HG02970 (cell line): ENCODE data around the gene FAM217A.
"Not testable (repeated sequence)": the region's sequence is repeated elsewhere in the genome, so short reads cannot be mapped to it uniquely, and the experiment has no call there.

Source experiments
- ATAC-seq: cut with Tn5 transposase; IDR thresholded peaks from one replicate; pipeline ENCODE4 v1.9.1; 2021; ENCODE audit warnings: mild to moderate bottlenecking, moderate library complexity, moderate number of reproducible peaks; ENCODE audit not compliant: unreplicated experiment, low FRiP score

Gene FAM217A, protein sequence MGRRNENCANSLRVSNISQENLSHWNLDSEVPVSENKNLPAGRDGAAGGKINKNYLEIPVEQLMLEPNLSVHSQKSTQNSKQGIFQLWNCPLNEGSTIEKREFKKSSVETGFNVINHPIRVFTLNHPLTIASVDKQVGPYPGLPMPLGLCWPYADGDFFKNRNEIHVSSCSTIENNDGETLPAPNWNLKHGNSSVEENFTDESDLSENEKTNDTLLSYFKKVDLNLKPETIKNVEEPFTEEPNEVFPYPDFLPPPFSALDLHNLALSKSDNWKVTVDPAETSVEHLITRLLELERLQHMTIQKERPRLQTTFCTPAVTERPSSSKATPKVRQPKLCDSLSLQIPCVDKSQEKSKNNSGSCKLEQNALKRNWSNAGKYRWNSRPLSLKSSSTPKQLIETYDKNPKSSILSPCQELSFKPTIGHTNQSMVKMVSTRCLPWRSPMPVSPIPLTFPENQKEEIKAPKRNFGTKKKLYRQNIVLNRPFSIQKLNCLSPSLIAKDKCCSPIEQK

DNA sequence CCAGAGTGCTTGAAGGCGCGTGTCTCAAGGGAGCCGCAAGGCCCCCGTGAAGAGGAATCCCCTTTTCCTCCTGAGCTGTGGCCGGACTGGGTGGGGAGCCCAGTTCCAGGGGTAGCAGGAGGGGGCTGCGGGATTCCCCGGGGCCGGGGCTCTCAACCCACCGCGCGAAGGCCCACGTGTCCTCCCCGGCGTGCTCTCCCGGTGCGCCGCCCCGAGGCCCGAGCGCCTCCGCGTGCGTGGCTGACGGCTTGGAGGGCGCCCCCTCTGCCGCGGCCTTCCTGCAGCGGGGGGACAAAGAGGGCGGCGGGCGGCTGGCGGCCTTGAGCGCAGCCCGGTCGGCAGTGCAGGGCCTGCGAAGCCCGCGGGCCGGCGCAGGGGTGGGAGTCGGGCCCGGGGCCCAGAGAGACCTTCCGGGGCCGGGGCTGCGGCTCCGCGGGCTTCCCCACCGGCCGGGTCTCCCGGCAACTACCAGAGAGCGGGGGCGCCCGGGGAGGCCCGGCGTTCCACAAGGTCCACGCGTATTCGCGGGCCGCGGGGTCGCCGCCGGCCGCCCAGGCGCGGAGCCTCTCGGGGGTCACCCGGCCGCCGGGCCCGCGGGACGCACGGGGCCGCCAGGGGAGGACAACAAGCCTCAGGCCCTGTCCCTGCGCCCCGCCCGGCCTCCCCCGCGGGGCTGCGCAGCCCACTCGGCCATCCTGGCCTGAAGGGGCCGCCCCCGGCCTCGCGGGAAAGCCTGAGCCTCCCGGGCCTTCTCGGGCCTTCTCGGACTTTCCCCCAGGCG, at the start of gene FAM217A:
FAM217A (minus strand) TSS at position 447 of the 781 bp plus-strand sequence. CDS start 1,723 bp downstream, outside the sequence.
- ATAC-seq, result no peak

DNA sequence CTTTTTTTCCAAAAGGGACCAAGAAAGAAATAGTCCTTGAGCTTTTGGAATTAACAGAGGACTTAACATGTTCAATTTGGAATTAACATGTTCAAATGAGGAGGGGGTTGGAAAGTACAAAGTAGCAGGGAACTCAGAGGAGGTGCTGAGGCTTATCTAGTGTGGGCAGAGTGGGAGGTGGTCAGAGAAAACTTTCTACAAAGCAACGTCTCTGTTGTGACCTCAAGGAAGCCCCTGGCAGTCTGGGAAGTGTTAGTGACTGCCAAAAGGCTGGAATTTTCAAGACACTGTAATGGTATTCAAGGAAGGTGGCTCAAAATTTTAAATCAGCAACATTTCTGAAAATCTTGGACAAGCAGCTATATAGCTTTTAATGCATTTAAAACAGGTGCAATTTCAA, 49.1 kb upstream of the FAM217A start:
- ATAC-seq, result no peak

DNA sequence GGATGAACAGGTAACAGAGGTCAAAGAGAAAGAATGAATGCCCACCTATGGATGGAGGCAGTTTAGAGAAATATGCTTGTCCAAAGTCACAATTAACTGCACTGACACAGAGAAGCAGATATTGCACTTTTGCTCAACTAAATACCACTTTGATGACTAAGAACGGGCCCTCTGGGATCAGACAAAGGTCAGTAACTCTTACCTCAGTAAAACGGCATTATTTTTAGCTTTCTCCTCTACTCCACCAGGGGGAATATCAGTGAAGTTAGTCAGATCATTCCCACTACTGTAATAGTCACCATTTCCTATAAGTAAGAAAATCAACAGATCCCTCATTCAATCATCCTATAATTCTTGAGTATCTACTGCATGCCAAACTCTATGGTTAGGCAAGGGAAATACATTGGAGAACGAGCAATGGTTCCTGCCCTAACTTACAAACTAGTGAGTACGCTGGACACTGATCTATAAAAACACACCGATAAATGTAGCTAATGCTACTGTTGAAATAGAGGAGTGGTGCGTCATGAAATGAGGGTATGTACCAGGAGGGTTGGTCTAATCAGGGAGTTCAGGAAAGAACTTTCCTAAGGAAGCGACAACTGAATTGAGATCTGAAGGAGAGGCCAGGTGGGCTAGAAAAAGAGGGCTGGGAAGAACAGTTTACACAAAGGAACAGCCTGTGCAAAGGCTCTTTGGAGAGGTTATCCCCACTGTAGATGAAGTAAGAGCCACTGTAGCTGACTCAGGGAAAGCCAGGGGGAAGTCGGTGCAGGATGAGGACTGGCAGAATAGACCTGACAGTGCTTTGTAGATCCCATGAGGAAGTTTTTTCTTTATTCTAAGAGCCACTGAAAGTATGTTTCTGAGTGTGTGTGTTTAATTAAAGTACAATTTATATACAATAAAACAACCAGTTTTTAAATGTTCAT, 47.3 kb upstream of the FAM217A start:
- no peak for ATAC-seq

DNA sequence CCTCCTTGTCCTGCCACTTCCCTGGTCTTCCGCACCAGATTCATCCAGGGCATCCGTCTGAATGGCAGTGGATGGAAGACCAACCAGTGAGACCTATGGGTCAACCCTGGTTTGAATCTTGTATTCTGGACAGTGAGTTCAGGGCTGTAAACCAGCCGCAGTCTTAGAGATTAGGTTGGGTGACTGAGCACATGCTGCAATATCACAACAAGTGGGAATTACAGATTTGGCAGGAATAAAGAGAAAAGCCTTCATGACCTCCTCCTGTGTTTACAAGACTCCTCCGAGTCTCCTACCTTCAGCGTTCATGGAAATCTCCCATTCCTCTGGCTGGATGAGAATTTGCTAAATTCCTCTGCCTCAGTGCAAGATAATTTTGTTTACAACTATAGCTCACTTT, 46.6 kb upstream of the FAM217A start:
- no peak for ATAC-seq

DNA sequence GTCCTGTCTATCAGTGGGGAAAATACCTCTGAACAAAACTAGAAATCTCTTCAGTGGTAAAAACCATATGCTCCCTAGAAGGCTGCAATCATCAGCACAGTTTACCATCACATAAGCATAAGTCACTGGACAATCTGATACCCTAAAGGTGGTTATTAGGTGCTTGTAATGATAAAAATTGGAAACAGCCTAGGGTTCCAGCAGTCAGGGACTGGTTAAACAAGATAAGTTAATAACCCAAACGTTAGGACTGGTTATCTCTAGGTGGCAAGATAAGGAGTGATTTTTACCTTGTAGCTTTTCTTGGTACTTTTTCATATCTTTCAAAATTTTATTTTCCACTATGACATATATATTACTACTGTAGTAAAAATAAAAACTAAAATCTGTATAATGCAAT, 45.4 kb upstream of the FAM217A start:
- no peak for ATAC-seq

DNA sequence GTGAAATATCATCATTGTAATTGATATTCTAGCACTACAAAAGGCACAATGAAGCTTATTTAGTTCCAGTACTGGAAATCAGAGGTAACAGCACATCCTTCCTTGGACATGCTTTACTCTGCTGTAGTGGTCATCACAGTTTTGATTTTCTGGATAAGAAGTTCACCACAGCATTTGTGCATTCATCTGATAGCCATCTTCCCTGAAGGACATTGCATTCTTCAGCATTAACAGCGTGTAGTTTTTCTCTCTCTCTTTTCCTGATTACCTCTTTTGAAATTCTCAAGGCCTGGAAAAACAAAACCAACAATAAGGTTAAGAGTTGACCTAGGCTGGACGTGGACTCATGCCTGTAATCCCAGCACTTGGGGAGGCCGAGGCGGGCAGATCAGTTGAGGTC, 36.8 kb upstream of the FAM217A start:
- no peak for ATAC-seq

DNA sequence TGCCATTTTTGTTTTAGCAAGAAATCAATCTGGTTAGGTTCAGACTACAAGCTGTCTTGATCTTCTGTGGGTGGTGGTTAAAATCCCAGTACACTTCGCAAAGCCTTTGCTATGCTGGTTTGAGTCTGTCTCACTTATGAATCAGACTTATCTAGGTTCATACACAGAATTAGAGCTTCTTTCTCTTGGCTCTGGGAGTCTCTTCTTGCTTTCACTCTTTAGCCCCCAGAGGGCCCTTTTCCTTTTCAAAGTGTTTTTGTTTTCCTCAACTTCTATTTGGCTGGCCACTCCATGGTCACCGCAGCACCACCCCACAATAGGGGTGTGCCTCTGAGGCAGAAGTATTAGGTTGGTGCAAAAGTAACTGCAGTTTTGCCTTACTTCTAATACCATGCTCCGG, 35.2 kb upstream of the FAM217A start:
- ATAC-seq, result no peak

DNA sequence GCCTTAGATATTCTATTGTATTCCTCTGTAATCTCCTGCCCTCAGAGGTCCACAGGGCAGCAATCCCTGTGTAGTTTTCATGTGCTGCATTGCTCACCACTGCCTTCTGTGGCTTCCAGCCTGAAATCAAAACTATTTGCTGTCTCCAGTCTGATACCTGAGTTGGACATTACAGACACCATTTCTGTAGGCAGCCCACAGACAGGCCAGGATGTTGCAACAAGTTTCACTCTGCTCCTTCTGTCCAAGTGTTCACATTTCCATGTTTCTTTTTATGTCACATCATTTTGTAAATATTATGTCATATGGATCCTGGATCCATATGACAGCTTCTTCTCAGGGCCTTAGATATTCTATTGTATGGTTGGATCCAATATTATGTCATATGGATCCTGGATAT, 34.7 kb upstream of the FAM217A start:
- ATAC-seq, result no peak

DNA sequence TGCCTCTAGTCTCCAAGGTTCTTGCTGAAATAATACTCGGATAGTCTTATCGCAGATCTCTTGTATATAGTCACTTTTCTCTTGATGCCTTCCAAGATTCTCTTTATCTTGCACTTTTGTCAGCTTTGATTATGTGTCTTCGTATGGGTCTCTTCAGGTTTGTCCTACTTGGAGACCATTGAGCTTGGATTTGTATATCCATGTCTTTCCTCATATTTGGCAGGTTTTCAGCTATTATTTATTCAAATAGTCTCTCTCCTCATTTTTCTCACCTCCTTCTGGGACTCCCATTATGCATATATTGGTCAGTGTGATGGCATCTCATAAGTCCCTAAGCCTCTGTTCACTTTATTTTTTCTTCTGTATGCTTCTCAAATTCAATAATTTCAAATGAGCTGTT, 33.4 kb upstream of the FAM217A start:
- ATAC-seq, result no peak

DNA sequence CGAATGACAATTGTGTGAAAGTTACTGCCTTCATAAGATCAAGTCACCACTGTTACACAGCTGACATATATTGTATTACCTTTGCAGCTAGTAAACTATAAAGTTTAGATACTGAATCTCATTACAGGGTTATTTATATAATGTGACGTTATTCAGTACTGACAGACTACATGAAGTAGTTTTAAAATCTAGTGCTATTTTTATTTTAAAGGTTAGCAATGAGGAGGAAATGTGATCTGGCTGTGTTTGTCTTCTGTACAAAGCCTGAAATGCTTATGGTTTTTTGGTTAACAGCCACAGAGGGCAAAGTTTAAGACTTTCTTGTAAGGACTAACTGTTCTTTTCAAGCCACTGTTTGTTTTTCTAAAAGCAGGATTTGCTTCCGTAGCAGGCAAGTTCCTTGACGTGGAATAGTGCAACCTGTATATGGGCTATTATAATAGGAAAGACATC, 30.5 kb upstream of the FAM217A start:
- not testable (repeated sequence) for ATAC-seq

DNA sequence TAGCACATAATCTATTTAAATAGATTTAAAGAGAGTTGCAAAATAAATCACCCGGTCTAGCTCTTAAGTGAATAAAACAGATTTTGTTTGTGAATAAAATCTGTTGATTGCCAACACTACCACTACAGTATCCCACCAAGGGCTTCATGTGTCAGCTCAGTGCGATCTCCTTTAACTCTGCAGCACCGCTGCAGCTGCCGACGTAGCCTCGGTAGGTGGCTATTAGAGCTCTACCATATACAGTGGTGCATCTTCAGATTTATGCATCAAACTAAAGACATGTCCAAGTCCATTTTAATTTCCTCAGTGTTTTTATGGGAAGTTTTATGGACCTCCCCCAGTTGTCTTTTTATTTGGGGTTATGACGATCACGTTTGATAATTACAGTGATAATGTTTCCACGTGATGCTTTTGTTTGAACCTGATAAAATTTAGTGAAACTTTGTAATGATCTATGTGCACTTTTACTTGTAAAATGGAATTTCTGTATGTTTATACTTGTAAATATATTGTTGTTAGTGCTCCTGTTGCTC, 29.7 kb upstream of the FAM217A start:
- ATAC-seq, result no peak

DNA sequence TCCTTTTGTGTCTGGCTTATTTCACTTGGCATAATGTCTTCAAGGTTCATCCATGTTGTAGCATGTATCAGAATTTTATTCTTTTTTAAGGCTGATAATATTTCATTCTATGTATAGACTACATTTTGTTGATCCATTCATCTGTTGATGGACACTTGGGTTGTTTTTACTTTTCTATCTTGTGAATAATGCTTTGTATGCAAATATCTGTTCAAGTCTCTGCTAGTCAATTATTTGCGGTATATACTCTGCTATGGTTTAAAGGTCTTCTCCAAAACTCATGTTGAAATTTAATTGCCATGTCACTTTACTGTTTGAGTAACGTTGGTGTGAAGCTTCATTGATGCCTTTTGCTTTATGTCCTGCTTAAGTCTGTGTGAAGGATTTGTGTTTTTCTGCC, 28.9 kb upstream of the FAM217A start:
- ATAC-seq, result no peak

DNA sequence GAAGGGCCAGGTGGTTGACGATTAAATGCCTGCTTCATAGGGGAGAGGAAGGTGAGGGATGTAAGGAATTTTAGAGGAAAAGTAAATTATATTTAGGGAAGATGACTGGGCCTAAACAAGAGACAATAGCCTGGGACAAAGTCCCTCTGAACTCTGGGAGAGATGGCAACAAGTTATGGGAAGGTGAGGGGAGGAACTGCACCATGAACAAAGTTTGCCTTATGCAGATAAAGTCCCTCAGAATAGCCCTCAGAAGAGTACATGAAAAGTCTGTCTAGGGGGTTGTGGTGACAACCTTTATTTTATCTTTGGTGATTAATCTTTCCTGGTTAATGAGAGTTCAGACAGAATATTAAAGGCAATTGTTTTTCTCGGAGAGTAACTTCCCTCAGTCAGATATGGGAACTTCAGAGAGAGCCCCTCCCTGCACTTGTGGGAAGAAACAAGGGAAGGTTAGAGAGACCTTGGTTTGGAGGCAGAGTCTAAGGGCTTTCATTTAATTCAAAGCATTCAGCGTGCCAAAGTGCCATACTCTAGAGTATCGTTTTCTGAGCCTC, 27.1 kb upstream of the FAM217A start:
- ATAC-seq, result no peak

DNA sequence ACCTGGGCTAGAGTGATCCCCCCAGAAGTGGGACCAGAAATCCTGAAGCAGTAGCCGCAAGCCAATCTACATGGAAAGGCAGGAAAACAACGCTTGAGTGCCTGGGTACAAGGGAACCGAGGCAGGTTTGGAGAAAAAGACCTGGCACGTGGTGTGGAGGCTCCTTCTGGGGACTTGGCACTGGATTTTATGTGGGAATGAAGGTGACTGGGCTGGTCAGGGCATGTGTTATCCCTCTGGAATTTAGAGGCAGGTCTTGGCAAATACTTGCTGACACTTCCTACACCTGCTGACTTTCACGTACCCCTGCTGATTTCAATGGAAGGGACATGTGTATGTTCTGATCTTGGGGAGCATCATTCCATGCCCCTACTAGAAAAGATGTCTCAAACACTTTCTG, 25.0 kb upstream of the FAM217A start:
- ATAC-seq, result no peak

DNA sequence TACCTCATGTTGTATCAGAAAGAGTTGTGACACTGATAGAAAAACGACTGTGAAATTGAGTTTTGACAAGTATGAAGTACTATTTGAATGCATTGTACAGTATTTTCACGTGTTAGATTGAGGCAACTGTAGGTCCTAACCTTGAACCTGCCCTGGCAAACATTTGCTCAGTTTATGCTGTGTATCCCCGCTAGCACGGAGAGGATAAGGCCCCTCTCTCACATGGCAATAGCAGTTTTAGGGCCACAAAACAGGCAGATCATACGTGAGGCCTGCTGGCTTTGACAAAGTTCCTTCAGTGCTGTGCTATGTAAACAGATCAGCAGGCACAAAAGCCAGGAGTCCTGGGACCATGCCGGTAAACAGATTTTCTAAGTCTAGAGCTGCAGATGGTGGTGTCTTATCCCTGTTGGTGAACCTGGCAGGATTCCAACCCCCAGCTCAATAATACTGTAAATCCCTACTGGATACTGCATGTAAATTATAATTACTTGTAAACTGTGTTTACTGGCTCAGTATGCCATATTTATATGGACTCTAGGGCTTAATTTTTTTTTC, 23.8 kb upstream of the FAM217A start:
- ATAC-seq, result no peak

DNA sequence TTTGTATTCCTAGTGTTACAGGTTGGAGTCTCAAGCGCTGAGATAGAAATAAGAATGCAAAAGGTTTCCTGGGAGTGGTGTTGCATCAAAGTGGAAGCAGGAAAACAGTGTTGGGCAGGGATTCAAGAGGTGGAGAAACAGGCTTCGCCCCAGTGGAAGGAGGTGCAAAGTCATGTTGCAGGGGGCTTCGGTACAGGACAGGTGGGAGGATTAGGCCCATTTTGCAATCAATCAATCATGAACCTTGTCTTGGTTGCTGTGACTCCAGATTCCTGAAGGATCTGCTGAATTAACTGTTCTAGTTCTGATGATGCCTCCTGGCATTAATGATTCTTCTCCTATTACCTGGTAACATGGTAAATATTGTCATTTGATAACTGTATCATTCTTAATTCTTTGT, 22.4 kb upstream of the FAM217A start:
- no peak for ATAC-seq

DNA sequence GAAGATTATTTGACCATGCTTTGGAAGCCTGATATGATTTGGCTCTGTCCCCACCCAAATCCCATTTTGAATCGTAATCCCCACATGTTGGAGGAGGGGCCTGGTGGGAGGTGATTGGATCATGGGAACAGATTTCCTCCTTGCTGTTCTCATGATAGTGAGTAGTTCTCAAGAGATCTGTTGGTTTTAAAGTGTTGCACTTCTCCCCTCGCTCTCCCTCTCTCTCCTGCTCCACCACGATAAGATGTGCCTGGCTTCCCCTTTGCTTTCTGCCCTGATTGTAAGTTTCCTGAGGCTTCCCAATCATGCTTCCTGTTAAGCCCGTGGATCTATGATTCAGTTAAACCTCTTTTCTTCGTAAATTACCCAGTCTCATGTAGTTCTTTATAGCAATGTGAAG, 21.7 kb upstream of the FAM217A start:
- no peak for ATAC-seq

DNA sequence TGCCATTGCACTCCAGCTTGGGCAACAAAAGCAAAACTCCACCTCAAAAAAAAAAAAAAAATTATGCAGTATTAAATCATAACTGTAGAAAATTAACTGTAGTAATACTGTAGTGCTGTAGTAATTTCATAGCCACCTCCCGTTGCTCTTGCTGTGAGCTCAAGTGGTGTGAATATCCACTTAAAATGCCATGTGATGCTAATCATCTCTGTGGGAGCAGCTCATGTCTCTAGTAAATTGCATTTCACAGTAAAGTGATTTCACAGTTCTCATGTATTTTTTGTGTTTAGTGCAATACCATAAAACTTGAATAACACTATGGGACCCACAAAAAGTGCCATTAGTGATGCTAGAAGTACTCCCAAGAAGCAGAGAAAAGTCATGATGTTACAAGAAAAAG, 14.4 kb upstream of the FAM217A start:
- no peak for ATAC-seq

DNA sequence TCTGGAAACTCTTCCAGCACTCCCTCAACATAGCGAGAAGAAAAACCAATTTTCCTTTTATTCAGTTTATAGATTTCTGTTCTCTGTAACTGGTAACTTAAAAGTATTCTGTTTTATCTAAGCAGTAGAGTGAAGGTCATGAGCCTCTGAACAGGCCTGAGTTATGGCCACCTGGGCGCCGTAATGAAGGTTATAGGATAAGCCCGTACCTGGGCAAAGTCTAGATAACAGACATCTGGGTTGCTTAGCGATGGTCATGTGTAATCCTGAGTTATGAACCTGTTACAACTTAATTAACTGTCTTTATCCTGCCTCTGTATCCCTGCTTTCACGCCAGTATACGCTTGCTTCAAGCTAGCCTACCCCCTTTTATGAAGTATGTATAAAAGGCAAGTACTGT, 13.0 kb upstream of the FAM217A start:
- ATAC-seq, result no peak

DNA sequence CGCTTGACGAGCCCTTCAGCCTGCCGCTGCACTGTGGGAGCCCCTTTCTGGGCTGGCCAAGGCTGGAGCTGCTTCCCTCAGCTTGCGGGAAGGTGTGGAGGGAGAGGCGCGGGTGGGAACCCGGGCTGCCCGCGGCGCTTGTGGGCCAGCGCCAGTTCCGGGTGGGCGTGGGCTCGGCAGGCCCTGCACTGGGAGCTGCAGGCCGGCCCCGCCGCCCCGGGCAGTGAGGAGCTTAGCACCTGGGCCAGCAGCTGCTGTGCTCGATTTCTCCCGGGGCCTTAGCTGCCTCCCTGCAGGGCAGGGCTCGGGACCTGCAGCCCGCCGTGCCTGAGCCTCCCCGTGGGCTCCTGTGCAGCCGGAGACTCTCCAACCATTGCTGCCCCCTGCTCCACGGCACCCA, 11.1 kb upstream of the FAM217A start:
- ATAC-seq, result not testable (repeated sequence)
